Liver (tissue), 9 donors: Measurements from ENCODE around the gene KYNU. TPM values are rescaled to one million over a fixed set of nuclear protein-coding genes. Genes with fewer than 3 reads are reported as not detected.

Source experiments
- DNase-seq: peaks from one replicate; pipeline ENCODE4 v3.0.0-alpha.2; 2017; ENCODE audit warnings: low spot score
- H3K27ac ChIP-seq, 2 donors: one replicate each; pipeline ENCODE4 v1.7.0; 2013; ENCODE audit warnings: inconsistent platforms in 2 of 2, low read length in 2 of 2, control low read depth in 1 of 2, low read depth in 1 of 2, mild to moderate bottlenecking in 1 of 2
- H3K27me3 ChIP-seq, 4 donors: one replicate each; pipeline versions ENCODE4 v1.6.1 to v1.7.0; 2013; ENCODE audit warnings: low read length in 3 of 4, inconsistent platforms in 1 of 4, mild to moderate bottlenecking in 1 of 4, moderate library complexity in 1 of 4; ENCODE audit not compliant: control insufficient read depth in 4 of 4, insufficient read depth in 4 of 4
- H3K36me3 ChIP-seq, 4 donors: one replicate each; pipeline versions ENCODE4 v1.6.1 to v1.7.0; 2013; ENCODE audit warnings: low read length in 3 of 4, mild to moderate bottlenecking in 3 of 4, low read depth in 1 of 4, moderate library complexity in 1 of 4; ENCODE audit not compliant: control insufficient read depth in 4 of 4, insufficient read depth in 3 of 4
- H3K4me1 ChIP-seq, 4 donors: one replicate each; pipeline versions ENCODE4 v1.6.1 to v1.7.0; 2013; ENCODE audit warnings: low read length in 3 of 4, mild to moderate bottlenecking in 3 of 4, moderate library complexity in 1 of 4; ENCODE audit not compliant: control insufficient read depth in 4 of 4, insufficient read depth in 4 of 4
- H3K4me3 ChIP-seq, 3 donors: one replicate each; pipeline versions ENCODE4 v1.6.1 to v1.7.0; 2013; ENCODE audit warnings: low read length in 3 of 3, control low read depth in 1 of 3, low read depth in 1 of 3, mild to moderate bottlenecking in 1 of 3
- H3K9ac ChIP-seq, 2 donors: one replicate each; pipeline ENCODE4 v1.7.0; 2013; ENCODE audit warnings: low read length in 2 of 2, mild to moderate bottlenecking in 2 of 2, moderate library complexity in 2 of 2, control low read depth in 1 of 2, low read depth in 1 of 2
- H3K9me3 ChIP-seq, 4 donors: one replicate each; pipeline versions ENCODE4 v1.6.1 to v1.7.0; 2013; ENCODE audit warnings: low read length in 3 of 4; ENCODE audit not compliant: control insufficient read depth in 4 of 4
- CTCF ChIP-seq: fragments of 150-350 bp; IDR thresholded peaks from 2 replicates; pipeline ENCODE4 v1.5.1; 2017; ENCODE audit warnings: improper control_type of control experiment, low read depth, low read length; ENCODE audit not compliant: missing input control
- EGR1 ChIP-seq, 2 donors: IDR thresholded peaks; 2 replicates each; pipeline ENCODE4 v1.6.1; 2016 to 2018; ENCODE audit warnings: antibody characterized with exemption in 2 of 2, low read depth in 2 of 2
- GABPA ChIP-seq, 2 donors: IDR thresholded peaks in 1 of 2; conservative IDR thresholded peaks in 1 of 2; 2 replicates each; pipeline ENCODE4 v1.6.1; 2016; ENCODE audit warnings: antibody characterized with exemption in 2 of 2, mild to moderate bottlenecking in 1 of 2, moderate library complexity in 1 of 2
- HNF4A ChIP-seq, 2 donors: conservative IDR thresholded peaks; 2 replicates each; pipeline ENCODE4 v1.6.1; 2016; ENCODE audit warnings: antibody characterized with exemption in 2 of 2, mild to moderate bottlenecking in 2 of 2
- MAX ChIP-seq: IDR thresholded peaks from 2 replicates; pipeline ENCODE4 v1.6.1; 2016; ENCODE audit warnings: antibody characterized with exemption
- RAD21 ChIP-seq, 2 donors: IDR thresholded peaks; 2 replicates each; pipeline ENCODE4 v1.6.1; 2016; ENCODE audit warnings: antibody characterized with exemption in 2 of 2, mild to moderate bottlenecking in 2 of 2
- REST ChIP-seq: IDR thresholded peaks from 2 replicates; pipeline ENCODE4 v1.6.1; 2016; ENCODE audit warnings: antibody characterized with exemption, mild to moderate bottlenecking
- RXRA ChIP-seq, 2 donors: IDR thresholded peaks; 2 replicates each; pipeline ENCODE4 v1.6.1; 2017 to 2018; ENCODE audit warnings: antibody characterized with exemption in 2 of 2, mild to moderate bottlenecking in 1 of 2
- SP1 ChIP-seq: IDR thresholded peaks from 2 replicates; pipeline ENCODE4 v1.6.1; 2018; ENCODE audit warnings: antibody characterized with exemption, mild to moderate bottlenecking
- TAF1 ChIP-seq: conservative IDR thresholded peaks from 2 replicates; pipeline ENCODE4 v1.6.1; 2016; ENCODE audit warnings: antibody characterized with exemption, mild to moderate bottlenecking
- YY1 ChIP-seq: IDR thresholded peaks from 2 replicates; pipeline ENCODE4 v1.6.1; 2016; ENCODE audit warnings: antibody characterized with exemption, mild to moderate bottlenecking
- ZBTB33 ChIP-seq: IDR thresholded peaks from 2 replicates; pipeline ENCODE4 v1.6.1; 2016; ENCODE audit warnings: antibody characterized with exemption
- WGBS: extraction: QIAGEN DNeasy Blood & Tissue Kit; methylation state at CpG from one replicate; pipeline ENCODE4 v1.1.7; 2013; 5-methylcytosine and 5-hydroxymethylcytosine counted together
- polyA plus RNA-seq, 2 donors: library from polyadenylated mRNA; stranded (reverse) in 1 of 2; unstranded in 1 of 2; fragments of 200-250 nt in 1 of 2; fragments of >200 nt in 1 of 2; fragmentation: Nextera tagmentation in 1 of 2; extraction: Ambion mirVana in 1 of 2; gene quantifications; one replicate each; pipeline versions ENCODE4 v1.2.1 to v1.2.3, GENCODE V29; 2013 to 2015
- total RNA-seq, 2 donors: library from RNA; depleted of rRNA; stranded (reverse); fragments of >200 nt; gene quantifications; one replicate each; pipeline ENCODE4 v1.2.3, GENCODE V29; 2014
- donor health status: healthy.
- donor health status: healthy.
- donor health status: healthy.
- donor health status: healthy.
- donor health status: healthy.

KYNU gene
- total and polyA plus RNA-seq, 4 donors: 24.0 to 64.3 (median 32.8) TPM

GRCh38 chr2:143075711-143076110 lies 198.2 kb downstream of the KYNU start:
- DNase-seq: no peak
- Histone ChIP-seq H3K9me3 (no peaks in the 10 kb centered on the region), H3K27me3 (no peaks in the 10 kb centered on the region), H3K36me3 (no peaks in the 10 kb centered on the region), H3K9ac (no peak overlapping the region), H3K4me3 (no peak overlapping the region), H3K4me1 (no peaks in the 10 kb centered on the region), H3K27ac (no peak overlapping the region)
- WGBS: 95% methylated on average over 1 of the region's 1 CpG
- TF ChIP-seq EGR1 (IDR thresholded peaks at IDR 0.05; ENCODE audit: low read depth in 2 of 2) (no peak), HNF4A (conservative IDR thresholded peaks at IDR 0.05) (no peak), YY1 (no peak), SP1 (no peak), MAX (no peak)

GRCh38 chr2:143078104-143078503 lies 200.6 kb downstream of the KYNU start:
- H3K27ac ChIP-seq: no peak overlapping the region
- no peaks in the 10 kb centered on the region for H3K27me3 ChIP-seq
- H3K4me1 ChIP-seq: no peaks in the 10 kb centered on the region
- no peaks in the 10 kb centered on the region for H3K36me3 ChIP-seq
- H3K9ac ChIP-seq: no peak overlapping the region
- H3K9me3 ChIP-seq: no peaks in the 10 kb centered on the region
- TF ChIP-seq ZBTB33 (no peak), REST (no peak), GABPA (IDR thresholded peaks at IDR 0.05 in 1 of 2, conservative IDR thresholded peaks at IDR 0.05 in 1 of 2) (no peak), EGR1 (IDR thresholded peaks at IDR 0.05; ENCODE audit: low read depth in 2 of 2) (no peak), TAF1 (no peak), SP1 (no peak), RXRA (IDR thresholded peaks at IDR 0.05) (no peak)
- no peak for DNase-seq
- no peak overlapping the region for H3K4me3 ChIP-seq

- TF ChIP-seq GABPA (IDR thresholded peaks at IDR 0.05 in 1 of 2, conservative IDR thresholded peaks at IDR 0.05 in 1 of 2) (no peak), EGR1 (IDR thresholded peaks at IDR 0.05; ENCODE audit: low read depth in 2 of 2) (no peak), RXRA (IDR thresholded peaks at IDR 0.05) (no peak), MAX (no peak), YY1 (no peak), SP1 (no peak), CTCF (no peak), REST (no peak), RAD21 (IDR thresholded peaks at IDR 0.05) (no peak)
- Histone ChIP-seq H3K9me3 (no peaks in the 10 kb centered on the region), H3K27me3 (no peaks in the 10 kb centered on the region), H3K4me1 (no peaks in the 10 kb centered on the region), H3K27ac (no peak overlapping the region), H3K4me3 (no peak overlapping the region), H3K9ac (no peak overlapping the region), H3K36me3 (no peaks in the 10 kb centered on the region)
- no peak for DNase-seq
- WGBS: 86% methylated on average over 1 of the region's 1 CpG
Measured at GRCh38 chr2:143081616-143082015, 204.2 kb downstream of the KYNU start.
